Measurements from ENCODE around the gene FTO.

The FTO gene

GRCh38 chr16:54193665-54194333, 489.8 kb downstream of the FTO start:
- FAIRE-seq = no peak

GRCh38 chr16:54194334-54194743, 490.4 kb downstream of the FTO start:
- FAIRE-seq = no peak

GRCh38 chr16:54197758-54198157, 493.8 kb downstream of the FTO start:
- FAIRE-seq = no peak

- FAIRE-seq = no peak
These were observed 495.7 kb downstream of the FTO start for GRCh38 chr16:54199487-54200160.

DNA sequence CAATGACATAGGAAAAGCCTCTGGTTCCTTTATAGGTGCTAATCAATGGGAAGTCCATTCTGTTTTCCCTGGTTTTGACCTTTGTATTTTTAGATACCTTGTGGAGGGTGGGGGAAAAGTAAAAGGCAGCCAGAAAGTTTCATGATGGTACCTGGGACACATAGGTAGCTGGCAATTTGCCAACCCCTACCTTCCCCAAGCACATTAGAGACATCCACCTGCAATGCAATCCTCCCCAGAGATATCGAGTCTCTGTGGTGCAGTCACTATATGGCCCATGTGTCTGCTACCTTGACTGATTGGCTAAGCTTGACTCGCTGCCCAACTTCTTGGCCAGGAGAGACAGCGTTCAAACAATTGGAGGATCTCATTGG, 496.2 kb downstream of the FTO start:
- FAIRE-seq = no peak

- FAIRE-seq = no peak
These were observed 496.8 kb downstream of the FTO start for GRCh38 chr16:54200720-54201119.

GRCh38 chr16:54201200-54201599, 497.2 kb downstream of the FTO start:
- FAIRE-seq = no peak
